Spinal cord (tissue), 10 donors: Measurements from ENCODE around the gene ZNF774. TPM values are rescaled to one million over a fixed set of nuclear protein-coding genes. Genes with fewer than 3 reads are reported as not detected.
"Not testable (repeated sequence)": the region's sequence is repeated elsewhere in the genome, so short reads cannot be mapped to it uniquely, and the experiment has no call there.

ENCODE experiments used
- DNase-seq, 6 donors: peaks; one replicate each; pipeline versions ENCODE4 v3.0.0 to v3.0.0-alpha.2; 2013 to 2015; ENCODE audit warnings: low spot score in 6 of 6, low read depth in 4 of 6
- H3K27ac ChIP-seq: one replicate; pipeline ENCODE4 v1.5.1; 2013; ENCODE audit warnings: low read depth, low read length, control low read depth
- H3K27me3 ChIP-seq: one replicate; pipeline ENCODE4 v1.6.1; 2013; ENCODE audit warnings: low read length; ENCODE audit not compliant: control insufficient read depth, insufficient read depth
- H3K36me3 ChIP-seq: one replicate; pipeline ENCODE4 v1.6.1; 2013; ENCODE audit warnings: low read length; ENCODE audit not compliant: control insufficient read depth, insufficient read depth
- H3K4me1 ChIP-seq: one replicate; pipeline ENCODE4 v1.6.1; 2013; ENCODE audit warnings: low read length; ENCODE audit not compliant: control insufficient read depth, insufficient read depth
- H3K4me3 ChIP-seq: one replicate; pipeline ENCODE4 v1.5.1; 2013; ENCODE audit warnings: low read depth, low read length, control low read depth
- H3K9me3 ChIP-seq: one replicate; pipeline ENCODE4 v1.6.1; 2013; ENCODE audit warnings: low read length; ENCODE audit not compliant: control insufficient read depth, insufficient read depth
- WGBS: methylation state at CpG from one replicate; pipeline ENCODE4 v1.1.5; 2013; ENCODE audit warnings: missing lambda C conversion rate; ENCODE audit not compliant: insufficient coverage; 5-methylcytosine and 5-hydroxymethylcytosine counted together
- polyA plus RNA-seq, 2 donors: library from polyadenylated mRNA; unstranded; fragments of 120-200 nt; gene quantifications; one replicate each; pipeline ENCODE4 v1.2.1, GENCODE V29; 2013; ENCODE audit not compliant: insufficient read length in 2 of 2
- total RNA-seq, 2 donors: library from RNA; depleted of rRNA in 1 of 2; stranded (reverse); fragments of 120-200 nt in 1 of 2; fragments of >200 nt in 1 of 2; gene quantifications; one replicate each; pipeline versions ENCODE4 v1.2.3 to v1.2.4, GENCODE V29; 2013 to 2014
- donor health status: healthy.

Gene ZNF774
- total and polyA plus RNA-seq, 4 donors, result 5.3 to 13.4 (median 7.4) TPM

DNA sequence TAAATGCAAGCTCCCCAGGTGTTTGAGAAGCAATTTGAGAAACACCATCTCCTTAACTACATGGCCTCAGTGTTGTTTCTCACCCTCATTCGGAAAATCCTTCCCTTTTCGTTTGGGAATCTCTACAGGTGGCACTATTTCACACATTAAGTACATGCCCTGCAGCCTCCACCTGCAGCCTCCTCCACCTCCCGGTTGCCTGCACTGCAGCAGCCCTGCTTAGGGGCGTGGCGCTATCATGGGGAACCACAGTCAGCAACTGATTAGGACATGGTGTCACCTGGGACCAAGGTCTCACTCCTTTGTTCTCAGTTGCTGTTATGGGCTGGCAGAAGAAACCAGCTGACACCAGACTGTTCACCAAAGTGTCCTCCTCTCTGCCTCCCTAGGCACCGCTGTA lies 11.7 kb upstream of the ZNF774 start:
- no peak overlapping the region for H3K4me3 ChIP-seq
- no peaks in the 10 kb centered on the region for H3K36me3 ChIP-seq
- H3K9me3 ChIP-seq, result no peaks in the 10 kb centered on the region
- no peaks in the 10 kb centered on the region for H3K27me3 ChIP-seq
- no peak overlapping the region for H3K27ac ChIP-seq
- DNase-seq, result no peak
- no peaks in the 10 kb centered on the region for H3K4me1 ChIP-seq
- 72% methylated on average over 5 of the region's 6 CpGs for WGBS

DNA sequence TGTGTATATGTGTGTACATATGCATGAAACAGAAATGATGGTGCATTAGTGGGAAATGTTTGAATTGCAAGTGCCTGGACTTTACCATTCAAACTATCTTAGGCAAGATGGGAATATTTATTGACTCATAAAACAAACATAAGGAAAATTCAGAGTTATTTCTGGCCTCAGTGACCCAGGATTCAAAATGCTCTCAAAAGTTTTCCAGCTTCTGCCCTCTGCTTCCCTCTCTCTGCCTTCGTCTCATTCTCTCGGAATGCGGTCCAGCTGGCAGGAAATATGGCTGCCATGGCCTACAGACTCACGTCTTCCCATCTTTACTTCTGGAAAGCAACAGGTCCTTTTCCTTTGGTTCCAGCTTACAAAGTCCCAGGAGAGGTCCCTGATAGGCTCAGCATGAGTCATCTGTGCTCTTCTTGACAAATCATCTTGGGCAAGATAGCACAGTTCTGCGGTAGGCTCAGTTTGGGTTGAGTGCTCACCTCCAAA lies 8.7 kb upstream of the ZNF774 start:
- DNase-seq, result no peak
- Histone ChIP-seq H3K36me3 (no peaks in the 10 kb centered on the region), H3K4me3 (no peak overlapping the region), H3K9me3 (no peaks in the 10 kb centered on the region), H3K27ac (no peak overlapping the region), H3K27me3 (no peaks in the 10 kb centered on the region), H3K4me1 (no peaks in the 10 kb centered on the region)
- WGBS, result 98% methylated on average over 4 of the region's 5 CpGs

DNA sequence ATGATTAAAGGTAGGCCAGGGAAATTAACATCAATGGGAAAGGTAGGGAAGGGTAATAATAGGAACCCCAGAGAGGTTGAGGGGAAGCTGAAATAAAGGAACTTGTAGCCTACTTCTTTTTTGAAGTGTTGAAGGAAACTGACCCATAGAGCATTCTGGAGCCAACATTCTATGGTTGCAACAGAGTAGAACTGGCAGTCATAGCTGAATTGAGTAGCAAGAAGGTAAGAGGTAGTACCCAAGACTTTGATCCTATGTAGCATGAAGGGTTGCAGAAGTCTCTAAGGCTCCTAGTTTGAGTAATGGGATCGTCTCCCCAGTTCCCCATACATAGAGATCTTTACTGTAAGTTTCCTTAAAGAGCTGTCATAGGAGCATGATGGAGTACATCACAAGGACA lies 7.4 kb upstream of the ZNF774 start:
- no peak overlapping the region for H3K4me3 ChIP-seq
- no peak for DNase-seq
- WGBS, result no CpG with 5 or more reads among the region's 1 CpG
- no peak overlapping the region for H3K27ac ChIP-seq
- H3K27me3 ChIP-seq, result no peaks in the 10 kb centered on the region
- no peaks in the 10 kb centered on the region for H3K4me1 ChIP-seq
- no peaks in the 10 kb centered on the region for H3K9me3 ChIP-seq
- H3K36me3 ChIP-seq, result no peaks in the 10 kb centered on the region

DNA sequence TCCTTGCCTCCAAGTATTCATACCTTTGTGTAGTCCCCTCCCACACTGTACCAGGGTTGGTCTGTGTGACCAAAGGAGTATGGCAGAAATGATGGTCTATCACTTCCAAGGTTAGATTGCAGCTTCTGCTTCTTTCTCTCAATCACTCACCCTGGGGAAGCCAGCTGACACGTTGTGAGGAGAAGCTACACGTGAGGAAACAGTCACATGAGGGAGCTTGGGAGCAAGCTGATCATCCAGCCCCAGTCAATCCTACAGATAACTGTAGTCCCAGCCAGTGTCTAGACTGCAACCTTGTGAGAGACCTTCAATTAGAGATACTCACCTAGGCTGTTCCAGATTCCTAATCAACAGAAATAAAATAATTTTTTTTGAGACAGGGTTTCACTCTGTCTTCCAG lies 6.2 kb upstream of the ZNF774 start:
- no peak overlapping the region for H3K4me3 ChIP-seq
- no peaks in the 10 kb centered on the region for H3K4me1 ChIP-seq
- no peaks in the 10 kb centered on the region for H3K27me3 ChIP-seq
- no peak overlapping the region for H3K27ac ChIP-seq
- no peaks in the 10 kb centered on the region for H3K9me3 ChIP-seq
- 20% methylated on average over 1 of the region's 2 CpGs for WGBS
- no peaks in the 10 kb centered on the region for H3K36me3 ChIP-seq
- no peak for DNase-seq

DNA sequence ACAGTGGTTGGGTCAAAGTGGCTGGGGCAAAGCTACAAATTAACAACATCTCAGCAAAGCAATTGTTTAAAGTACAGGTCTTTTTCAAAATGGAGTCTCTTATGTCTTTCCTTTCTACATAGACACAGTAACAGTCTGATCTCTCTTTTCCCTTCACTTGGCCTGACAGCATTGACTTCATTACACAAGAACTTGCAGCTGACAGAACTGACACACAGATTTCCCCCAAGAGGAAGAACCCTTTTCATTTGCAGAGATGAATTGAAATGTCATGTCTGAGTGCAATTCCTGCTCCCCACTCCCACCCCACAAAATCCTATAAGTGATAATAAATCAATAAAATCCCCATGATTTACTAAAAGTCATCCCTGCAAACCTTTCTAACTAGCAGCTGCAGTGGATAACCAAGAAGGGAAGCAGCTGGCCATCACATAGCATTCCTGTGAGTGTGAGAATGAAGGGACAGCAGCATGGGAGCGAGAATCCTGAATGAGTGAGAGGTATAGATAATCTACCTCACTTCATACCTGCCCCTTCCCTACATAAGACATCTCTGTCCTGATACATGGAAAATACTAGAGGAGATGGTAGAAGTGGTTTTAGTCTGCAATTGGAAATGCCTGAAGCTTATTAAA lies 4.5 kb upstream of the ZNF774 start:
- not testable (repeated sequence) for H3K9me3 ChIP-seq, H3K36me3 ChIP-seq, H3K4me3 ChIP-seq, H3K27me3 ChIP-seq, DNase-seq, H3K27ac ChIP-seq
- H3K4me1 ChIP-seq, result peaks cover 10% of the 10 kb centered on the region
- no CpG with 5 or more reads among the region's 1 CpG for WGBS

DNA sequence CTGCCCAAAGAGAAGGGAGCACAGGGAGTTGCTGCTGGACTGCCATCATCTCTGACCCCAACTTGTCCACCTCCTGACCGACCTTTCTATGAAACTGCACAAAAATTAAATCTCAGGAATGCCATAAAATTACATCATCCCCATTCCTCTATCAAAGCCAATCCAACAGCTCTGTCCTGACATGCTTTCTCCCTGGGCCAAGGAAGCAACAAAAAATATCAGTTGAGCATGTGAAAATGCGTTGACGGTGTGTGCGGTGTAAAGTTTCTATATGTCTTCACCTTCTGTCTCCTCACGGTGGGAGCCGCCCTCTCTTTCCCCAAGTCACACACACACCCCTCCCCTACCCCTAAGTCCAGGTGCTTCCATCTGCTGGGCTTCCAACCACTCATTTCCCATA lies 3.6 kb upstream of the ZNF774 start:
- H3K27me3 ChIP-seq, result no peaks in the 10 kb centered on the region
- no peaks in the 10 kb centered on the region for H3K9me3 ChIP-seq
- H3K36me3 ChIP-seq, result no peaks in the 10 kb centered on the region
- H3K27ac ChIP-seq, result no peak overlapping the region
- DNase-seq, result no peak
- peaks cover 12% of the 10 kb centered on the region for H3K4me1 ChIP-seq
- H3K4me3 ChIP-seq, result no peak overlapping the region
- 98% methylated on average over 6 of the region's 6 CpGs for WGBS

DNA sequence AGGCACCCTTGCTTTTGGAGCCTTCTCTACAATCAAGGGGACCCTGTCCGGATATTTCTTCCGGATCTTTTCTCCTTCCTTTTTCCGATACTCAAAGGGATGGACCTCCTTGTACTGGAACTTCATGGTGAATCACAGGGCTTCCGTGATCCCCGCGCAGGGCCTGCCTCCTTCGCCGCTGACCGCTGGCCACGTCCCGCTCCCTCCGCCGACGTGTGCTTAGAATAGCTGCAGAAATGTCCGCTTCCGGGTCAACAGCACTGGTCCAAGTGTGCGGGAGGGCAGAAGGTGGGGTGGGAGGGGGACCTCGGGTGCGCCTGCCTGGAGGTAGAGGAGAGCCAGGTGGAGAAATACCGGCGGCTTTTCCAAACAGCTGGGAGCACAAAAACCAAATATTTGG lies 3.0 kb upstream of the ZNF774 start:
- 95% methylated on average over 19 of the region's 21 CpGs for WGBS
- Histone ChIP-seq H3K4me1 (peaks cover 12% of the 10 kb centered on the region), H3K36me3 (no peaks in the 10 kb centered on the region), H3K4me3 (no peak overlapping the region), H3K27ac (no peak overlapping the region), H3K9me3 (no peaks in the 10 kb centered on the region), H3K27me3 (no peaks in the 10 kb centered on the region)
- DNase-seq, result no peak

DNA sequence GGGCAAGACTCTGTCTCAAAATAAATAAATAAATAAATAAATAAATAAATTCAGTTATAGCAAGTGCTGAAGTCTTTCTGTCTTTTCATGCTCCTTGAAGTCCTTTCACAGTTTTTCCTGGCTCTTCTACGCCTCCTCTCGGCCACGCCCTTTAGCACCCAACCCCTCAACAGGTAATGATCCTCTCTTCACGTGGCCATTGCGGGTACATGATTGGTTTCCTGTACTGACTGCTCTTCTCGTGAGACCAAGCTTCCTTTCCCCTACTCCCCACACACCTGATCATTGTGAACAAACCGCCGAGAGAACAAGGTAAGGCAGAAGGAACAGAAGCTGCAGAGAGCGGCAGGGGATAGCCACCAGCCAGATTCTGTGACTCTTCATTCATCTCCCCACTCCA lies 2.3 kb upstream of the ZNF774 start:
- 90% methylated on average over 9 of the region's 9 CpGs for WGBS
- Histone ChIP-seq H3K4me3 (no peak overlapping the region), H3K27ac (no peak overlapping the region), H3K4me1 (peaks cover 12% of the 10 kb centered on the region), H3K27me3 (no peaks in the 10 kb centered on the region), H3K9me3 (no peaks in the 10 kb centered on the region), H3K36me3 (no peaks in the 10 kb centered on the region)
- DNase-seq, result no peak

DNA sequence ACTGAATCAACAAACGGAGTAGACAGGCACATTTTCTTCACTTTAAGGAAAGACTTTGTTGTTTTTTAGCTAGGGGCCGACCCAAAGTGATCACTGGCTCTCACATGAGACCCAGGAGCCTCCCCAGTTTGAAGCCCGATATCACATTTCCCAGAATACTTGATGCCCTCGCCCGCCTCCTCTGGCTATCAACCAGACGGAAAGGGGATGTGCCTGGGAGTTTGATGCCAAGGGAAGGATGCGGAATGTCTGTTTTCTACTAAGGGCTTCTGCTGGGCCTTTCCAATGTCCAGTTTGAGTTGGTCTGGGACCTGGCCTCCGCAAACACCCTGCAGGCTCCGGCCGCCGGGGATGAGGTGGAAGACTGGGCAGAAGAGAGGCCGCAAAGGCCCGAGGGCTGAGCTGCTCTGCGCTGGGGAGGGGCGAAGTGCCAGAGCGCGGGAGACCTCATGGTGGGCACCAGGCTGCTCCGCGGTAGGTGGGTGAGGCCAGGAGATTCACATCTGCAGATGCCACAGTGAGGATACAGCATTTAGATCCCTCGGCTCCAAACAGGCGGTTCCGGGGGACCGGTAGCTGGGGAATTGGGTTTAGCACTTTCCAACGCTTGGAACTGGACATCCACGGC lies 491 bp upstream of the ZNF774 start:
- 7% methylated on average over 19 of the region's 25 CpGs for WGBS
- Histone ChIP-seq H3K36me3 (peaks cover 5% of the 10 kb centered on the region), H3K9me3 (no peaks in the 10 kb centered on the region), H3K4me1 (peaks cover 12% of the 10 kb centered on the region), H3K27ac (no peak overlapping the region), H3K27me3 (no peaks in the 10 kb centered on the region), H3K4me3 (peak overlapping the region; percentile 96)
- no peak for DNase-seq

DNA sequence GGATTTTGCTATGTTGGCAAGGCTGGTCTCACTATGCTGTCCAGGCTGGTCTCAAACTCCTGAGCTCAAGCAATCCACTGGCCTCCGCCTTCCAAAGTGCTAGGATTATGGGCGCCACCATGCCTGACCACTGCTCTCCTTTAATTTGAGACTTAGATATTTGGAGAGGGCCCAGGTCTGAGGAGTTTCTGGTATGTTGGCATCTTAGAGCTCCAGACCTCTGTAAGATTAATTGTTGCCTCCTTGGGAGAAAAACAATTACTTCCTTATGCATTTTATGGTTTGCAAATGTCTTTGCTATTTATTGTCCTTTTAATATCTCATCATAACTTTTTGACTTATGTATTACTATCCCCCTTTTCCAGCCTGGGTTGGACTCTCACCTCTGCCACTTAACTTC lies 2.9 kb downstream of the ZNF774 start:
- Histone ChIP-seq H3K4me3 (no peak overlapping the region), H3K27ac (no peak overlapping the region), H3K9me3 (no peaks in the 10 kb centered on the region), H3K27me3 (no peaks in the 10 kb centered on the region), H3K36me3 (peaks cover 23% of the 10 kb centered on the region), H3K4me1 (peaks cover 12% of the 10 kb centered on the region)
- DNase-seq, result no peak
- WGBS, result 100% methylated on average over 1 of the region's 2 CpGs
